Thyroid gland (tissue), 4 donors: ENCODE measurements around the gene PHACTR1. TPM values are rescaled to one million over a fixed set of nuclear protein-coding genes. Genes with fewer than 3 reads are reported as not detected.

Source experiments
- DNase-seq, 2 donors: peaks; one replicate each; pipeline ENCODE4 v3.0.0-alpha.2; 2019
- H3K27ac ChIP-seq, 3 donors: fragments of 200-600 bp; sonication (generic); 1 replicate in 2 of 3; 2 replicates in 1 of 3; pipeline ENCODE4 v1.5.1; 2016 to 2019; ENCODE audit warnings: mild to moderate bottlenecking in 1 of 3, moderate library complexity in 1 of 3
- H3K27me3 ChIP-seq: fragments of 200-600 bp; sonication (generic); one replicate; pipeline ENCODE4 v1.5.1; 2019
- H3K36me3 ChIP-seq, 2 donors: fragments of 200-600 bp; sonication (generic); one replicate each; pipeline ENCODE4 v1.5.1; 2016 to 2019
- H3K4me1 ChIP-seq, 2 donors: fragments of 200-600 bp; sonication (generic); one replicate each; pipeline ENCODE4 v1.5.1; 2017 to 2019
- H3K4me3 ChIP-seq, 3 donors: fragments of 200-600 bp; sonication (generic); replicated peaks in 1 of 3; 1 replicate in 2 of 3; 2 replicates in 1 of 3; pipeline ENCODE4 v1.5.1; 2016; ENCODE audit warnings: mild to moderate bottlenecking in 1 of 3
- H3K9me3 ChIP-seq: fragments of 200-600 bp; sonication (generic); one replicate; pipeline ENCODE4 v1.5.1; 2017
- POLR2A ChIP-seq, 2 donors: fragments of 450-650 bp; IDR thresholded peaks; one replicate each; pipeline ENCODE4 v1.6.1; 2017; ENCODE audit warnings: antibody characterized with exemption in 2 of 2, mild to moderate bottlenecking in 2 of 2, moderate library complexity in 1 of 2
- WGBS, 2 donors: methylation state at CpG; one replicate each; pipeline ENCODE4 v1.1.5; 2017; 5-methylcytosine and 5-hydroxymethylcytosine counted together
- intact Hi-C: fragments of 100-400 bp; cut with DNase I; formaldehyde crosslinking; loops from one replicate; pipeline ENCODE4 v1.15.1; 2023
- total RNA-seq, 4 donors: library from RNA; depleted of rRNA; stranded (reverse); fragments of >200 nt; gene quantifications; one replicate each; pipeline ENCODE4 v1.2.3, GENCODE V29; 2016
- TF ChIP-seq, protein P1 (sequence below), 6 experiments: fragments of 200-600 bp in 3 of 6; fragments of 450-650 bp in 3 of 6; sonication (generic) in 3 of 6; IDR thresholded peaks; one replicate each; pipeline ENCODE4 v1.5.1; 2016 to 2019; ENCODE audit warnings: antibody characterized with exemption in 6 of 6, mild to moderate bottlenecking in 2 of 6, inconsistent platforms in 1 of 6, moderate library complexity in 1 of 6

Gene PHACTR1
- total RNA-seq, 4 donors from 2014 or later, result 2.9 to 8.6 (median 4.4) TPM

DNA sequence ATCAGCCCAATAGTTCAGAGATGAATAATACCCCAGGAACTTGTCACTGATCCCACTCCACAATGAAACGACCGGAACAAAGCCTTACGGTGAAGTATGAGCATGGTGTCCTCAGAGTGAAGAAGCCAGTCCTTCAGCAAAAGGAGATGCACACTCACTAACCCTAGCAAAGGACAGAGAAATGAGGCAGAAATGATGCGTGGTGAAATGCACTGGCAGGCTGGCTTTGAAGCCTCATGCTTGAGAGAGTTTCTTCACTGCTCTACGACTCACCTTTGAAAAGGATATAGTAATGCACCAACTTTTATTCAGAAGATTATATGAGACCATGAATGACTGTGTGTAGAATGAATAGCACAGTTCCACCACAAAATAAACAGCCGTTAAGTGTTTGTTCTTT, 74.8 kb downstream of the PHACTR1 start:
- Histone ChIP-seq H3K4me3 (no peak overlapping the region), H3K36me3 (no peaks in the 10 kb centered on the region), H3K27me3 (no peaks in the 10 kb centered on the region), H3K4me1 (no peaks in the 10 kb centered on the region), H3K9me3 (no peaks in the 10 kb centered on the region), H3K27ac (no peak overlapping the region)
- no peak for DNase-seq
- TF ChIP-seq, protein P1, sequence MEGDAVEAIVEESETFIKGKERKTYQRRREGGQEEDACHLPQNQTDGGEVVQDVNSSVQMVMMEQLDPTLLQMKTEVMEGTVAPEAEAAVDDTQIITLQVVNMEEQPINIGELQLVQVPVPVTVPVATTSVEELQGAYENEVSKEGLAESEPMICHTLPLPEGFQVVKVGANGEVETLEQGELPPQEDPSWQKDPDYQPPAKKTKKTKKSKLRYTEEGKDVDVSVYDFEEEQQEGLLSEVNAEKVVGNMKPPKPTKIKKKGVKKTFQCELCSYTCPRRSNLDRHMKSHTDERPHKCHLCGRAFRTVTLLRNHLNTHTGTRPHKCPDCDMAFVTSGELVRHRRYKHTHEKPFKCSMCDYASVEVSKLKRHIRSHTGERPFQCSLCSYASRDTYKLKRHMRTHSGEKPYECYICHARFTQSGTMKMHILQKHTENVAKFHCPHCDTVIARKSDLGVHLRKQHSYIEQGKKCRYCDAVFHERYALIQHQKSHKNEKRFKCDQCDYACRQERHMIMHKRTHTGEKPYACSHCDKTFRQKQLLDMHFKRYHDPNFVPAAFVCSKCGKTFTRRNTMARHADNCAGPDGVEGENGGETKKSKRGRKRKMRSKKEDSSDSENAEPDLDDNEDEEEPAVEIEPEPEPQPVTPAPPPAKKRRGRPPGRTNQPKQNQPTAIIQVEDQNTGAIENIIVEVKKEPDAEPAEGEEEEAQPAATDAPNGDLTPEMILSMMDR (IDR thresholded peaks at IDR 0.05), result no peak
- TF ChIP-seq POLR2A (IDR thresholded peaks at IDR 0.05), result no peak
- intact Hi-C loops, result no loop called here
- WGBS, 2 donors, result 68 to 70% methylated on average over 6 of the region's 6 CpGs

DNA sequence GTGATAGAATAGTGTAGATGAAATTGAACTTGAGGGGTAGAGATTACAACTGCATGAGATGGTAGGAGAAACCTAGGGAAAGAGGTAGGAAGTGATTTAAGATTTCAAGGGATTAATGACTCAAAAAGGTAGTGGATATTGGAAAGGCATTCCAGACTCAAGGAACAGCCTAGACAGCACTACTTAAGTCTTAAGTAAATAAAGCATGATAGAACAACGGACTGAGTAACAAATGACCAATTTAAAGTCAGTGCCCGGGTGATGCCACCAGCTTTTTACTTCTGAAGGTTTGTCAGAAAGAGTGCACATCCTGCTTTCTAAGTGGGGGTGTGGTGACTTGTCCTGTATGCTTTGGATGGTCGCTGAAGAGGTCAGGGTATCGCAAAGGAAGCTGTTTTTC, 81.8 kb downstream of the PHACTR1 start:
- no peak for DNase-seq
- TF ChIP-seq POLR2A (IDR thresholded peaks at IDR 0.05), result no peak
- TF ChIP-seq, protein P1 (IDR thresholded peaks at IDR 0.05), result no peak
- H3K9me3 ChIP-seq, result no peaks in the 10 kb centered on the region
- 59 to 73% methylated on average over 4 of the region's 4 CpGs for WGBS, 2 donors
- H3K36me3 ChIP-seq, result no peaks in the 10 kb centered on the region
- H3K4me3 ChIP-seq, result no peak overlapping the region
- no peak overlapping the region for H3K27ac ChIP-seq
- intact Hi-C loops, result no loop called here
- H3K4me1 ChIP-seq, result no peaks in the 10 kb centered on the region
- H3K27me3 ChIP-seq, result no peaks in the 10 kb centered on the region

DNA sequence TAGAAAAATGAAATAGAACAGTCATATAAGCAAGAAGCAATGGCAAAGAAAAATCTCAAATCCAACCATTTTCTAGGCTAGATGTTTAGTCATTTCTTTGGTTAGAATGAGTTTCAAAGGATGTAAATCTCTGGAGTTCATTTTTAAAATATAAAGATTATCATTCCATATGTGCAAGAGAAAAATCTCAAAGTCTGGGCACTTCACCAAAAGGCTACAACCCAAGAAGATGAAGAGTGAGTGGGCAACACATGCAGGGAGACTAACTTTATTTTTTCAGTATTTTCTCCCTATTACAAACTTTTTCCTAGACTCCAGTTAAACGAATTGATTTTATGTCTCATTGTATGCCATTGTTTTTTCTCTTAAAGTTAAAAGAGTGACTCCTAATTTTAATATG, 83.6 kb downstream of the PHACTR1 start:
- no peak overlapping the region for H3K4me3 ChIP-seq
- H3K27me3 ChIP-seq, result no peaks in the 10 kb centered on the region
- no peaks in the 10 kb centered on the region for H3K9me3 ChIP-seq
- 56 to 67% methylated on average over 1 of the region's 1 CpG for WGBS, 2 donors
- no peaks in the 10 kb centered on the region for H3K4me1 ChIP-seq
- no peak overlapping the region for H3K27ac ChIP-seq
- no peak for TF ChIP-seq POLR2A (IDR thresholded peaks at IDR 0.05)
- TF ChIP-seq, protein P1 (IDR thresholded peaks at IDR 0.05), result no peak
- intact Hi-C loops, result no loop called here
- H3K36me3 ChIP-seq, result no peaks in the 10 kb centered on the region
- no peak for DNase-seq

DNA sequence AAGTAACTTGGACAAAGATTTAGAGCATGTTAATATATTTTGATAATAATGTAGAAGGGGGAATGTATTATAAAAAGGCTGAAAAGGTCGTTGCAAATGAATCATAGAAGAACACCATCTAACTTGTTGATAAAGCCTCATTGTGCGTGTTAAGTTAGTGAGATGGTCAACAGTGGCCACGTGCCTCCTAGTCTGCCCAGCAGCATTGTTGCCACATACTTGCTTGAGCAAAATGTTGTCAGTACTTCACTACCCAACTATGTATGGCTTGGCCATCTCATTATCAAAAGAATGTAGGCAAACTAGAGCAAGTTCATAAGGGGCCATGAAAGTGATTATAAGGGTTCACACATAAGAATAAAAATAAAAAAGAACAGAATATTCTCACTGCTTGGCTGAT, 84.6 kb downstream of the PHACTR1 start:
- no peak for TF ChIP-seq POLR2A (IDR thresholded peaks at IDR 0.05)
- TF ChIP-seq, protein P1 (IDR thresholded peaks at IDR 0.05), result no peak
- no peaks in the 10 kb centered on the region for H3K4me1 ChIP-seq
- intact Hi-C loops, result no loop called here
- no peak overlapping the region for H3K4me3 ChIP-seq
- no peaks in the 10 kb centered on the region for H3K36me3 ChIP-seq
- no peak for DNase-seq
- no peak overlapping the region for H3K27ac ChIP-seq
- H3K9me3 ChIP-seq, result no peaks in the 10 kb centered on the region
- H3K27me3 ChIP-seq, result no peaks in the 10 kb centered on the region
- 72 to 74% methylated on average over 3 of the region's 3 CpGs for WGBS, 2 donors

DNA sequence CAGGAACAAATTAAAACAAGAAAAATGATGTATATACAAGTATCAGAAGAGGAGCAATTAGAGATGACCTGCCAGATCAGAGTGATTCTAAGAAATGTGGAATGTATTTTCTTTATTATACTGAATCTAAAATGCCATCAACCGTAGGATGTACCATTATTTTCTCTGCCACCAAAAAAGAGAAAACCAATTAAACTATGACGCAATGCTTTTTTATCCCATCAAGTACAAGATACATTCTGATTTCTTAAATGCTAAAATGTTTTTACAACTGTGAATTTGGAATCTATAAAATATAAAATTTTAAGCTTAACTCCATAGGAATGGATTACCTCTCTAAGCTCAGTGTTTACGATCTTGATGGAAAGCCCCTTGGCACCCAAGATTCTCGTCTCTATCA, 85.9 kb downstream of the PHACTR1 start:
- Histone ChIP-seq H3K36me3 (no peaks in the 10 kb centered on the region), H3K27ac (no peak overlapping the region), H3K4me1 (no peaks in the 10 kb centered on the region), H3K27me3 (no peaks in the 10 kb centered on the region), H3K4me3 (no peak overlapping the region), H3K9me3 (no peaks in the 10 kb centered on the region)
- TF ChIP-seq, protein P1 (IDR thresholded peaks at IDR 0.05), result no peak
- TF ChIP-seq POLR2A (IDR thresholded peaks at IDR 0.05), result no peak
- WGBS, 2 donors, result 67 to 83% methylated on average over 4 of the region's 4 CpGs
- DNase-seq, result no peak
- intact Hi-C loops, result no loop called here
